Psoas muscle (tissue), 8 donors: Measurements from ENCODE around the gene MDM1. TPM values are rescaled to one million over a fixed set of nuclear protein-coding genes. Genes with fewer than 3 reads are reported as not detected.

ENCODE experiments used
- ATAC-seq, 4 donors: fragments of 200-7000 bp; cut with Tn5 transposase; one replicate each; pipeline ENCODE4 v1.9.1; 2020; ENCODE audit warnings: moderate library complexity in 3 of 4, mild to moderate bottlenecking in 2 of 4
- DNase-seq, 2 donors: peaks; one replicate each; pipeline ENCODE4 v3.0.0-alpha.2; 2020
- H3K27ac ChIP-seq: fragments of 200-600 bp; one replicate; pipeline ENCODE4 v1.8.0; 2022
- H3K27me3 ChIP-seq, 3 donors: fragments of 200-600 bp in 1 of 3; one replicate each; pipeline versions ENCODE4 v1.6.1 to v1.8.0; 2013 to 2022; ENCODE audit warnings: low read length in 2 of 3, mild to moderate bottlenecking in 2 of 3, moderate library complexity in 1 of 3; ENCODE audit not compliant: insufficient read depth in 3 of 3
- H3K36me3 ChIP-seq, 2 donors: fragments of 200-600 bp in 1 of 2; one replicate each; pipeline versions ENCODE4 v1.6.1 to v1.8.0; 2013 to 2022; ENCODE audit warnings: low read depth in 1 of 2, mild to moderate bottlenecking in 1 of 2, moderate library complexity in 1 of 2; ENCODE audit not compliant: insufficient read depth in 1 of 2
- H3K4me1 ChIP-seq: fragments of 200-600 bp; one replicate; pipeline ENCODE4 v1.8.0; 2022
- H3K4me3 ChIP-seq: fragments of 200-600 bp; one replicate; pipeline ENCODE4 v1.8.0; 2022; ENCODE audit warnings: mild to moderate bottlenecking
- H3K9me3 ChIP-seq: fragments of 200-600 bp; one replicate; pipeline ENCODE4 v1.8.0; 2022
- CTCF ChIP-seq: fragments of 200-600 bp; IDR thresholded peaks from one replicate; pipeline ENCODE4 v1.8.0; 2022; ENCODE audit warnings: antibody characterized with exemption
- WGBS, 3 donors: extraction: QIAGEN DNeasy Blood & Tissue Kit; methylation state at CpG; one replicate each; pipeline versions ENCODE4 v1.1.6 to v1.1.7; 2013; 5-methylcytosine and 5-hydroxymethylcytosine counted together
- intact Hi-C, 2 donors: fragments of 100-400 bp; cut with DNase I; formaldehyde crosslinking; loops; one replicate each; pipeline versions ENCODE4 v1.11.0 to v1.14.2; 2022
- polyA plus RNA-seq, 3 donors: library from polyadenylated mRNA; stranded (reverse); fragments of 200-250 nt; gene quantifications; one replicate each; pipeline ENCODE4 v1.2.3, GENCODE V29; 2013
- total RNA-seq, 4 donors: library from RNA; stranded (reverse); fragmentation: NEBNext Ultra II Directional in 2 of 4; extraction: Animal tissue kit (Norgen Biotek cat#: 25700) in 2 of 4; gene quantifications; one replicate each; pipeline versions ENCODE4 v1.2.1 to v1.2.4, GENCODE V29; 2021 to 2023
- donor health status: healthy with polysubstance abuse.
- donor health status: DM: no; HTN: no; CAD: no; lungs with moderate emphysema.
- donor health status: Bipolar disorder and iron deficiency.
- donor health status: healthy.
- donor health status: DM: yes; HTN: yes; CAD: no.
- donor health status: DM: no; HTN: no; CAD: no.
- donor health status: DM: no; HTN: no; CAD: no.
- donor health status: DM: yes; HTN: yes; CAD: no.

The MDM1 gene
- total and polyA plus RNA-seq, 7 donors: 1.7 to 9.8 (median 3.5) TPM

- intact Hi-C loops: no loop called here
- Histone ChIP-seq H3K36me3 (no peaks in the 10 kb centered on the region), H3K9me3 (no peaks in the 10 kb centered on the region), H3K4me1 (peaks cover 5% of the 10 kb centered on the region), H3K4me3 (peak overlapping the region; percentile 83), H3K27me3 (no peaks in the 10 kb centered on the region), H3K27ac (peak overlapping the region; percentile 44)
- DNase-seq (no peak), ATAC-seq (no peak)
- no peak for TF ChIP-seq CTCF
- 46 to 53% (median 49%) methylated on average over 18 of the region's 18 CpGs for WGBS, 3 donors
Measured at GRCh38 chr12:68332728-68333630, 817 bp upstream of the MDM1 start.

- ATAC-seq: no peak
- H3K27ac ChIP-seq: no peak overlapping the region
- peaks cover 0 to 10% of the 10 kb centered on the region in 2 donors for H3K36me3 ChIP-seq
- no peak for TF ChIP-seq CTCF
- H3K27me3 ChIP-seq: no peaks in the 10 kb centered on the region
- H3K4me1 ChIP-seq: peaks cover 5% of the 10 kb centered on the region
- DNase-seq: no peak
- peak overlapping the region; percentile 83 for H3K4me3 ChIP-seq
- intact Hi-C loops: no loop called here
- WGBS, 3 donors: 32 to 36% (median 34%) methylated on average over 9 of the region's 9 CpGs
- no peaks in the 10 kb centered on the region for H3K9me3 ChIP-seq
Measured at GRCh38 chr12:68331500-68331868, 678 bp downstream of the MDM1 start.

GRCh38 chr12:68327896-68328295 lies 4.3 kb downstream of the MDM1 start:
- H3K36me3 ChIP-seq: peaks cover 0 to 23% of the 10 kb centered on the region in 2 donors
- no peaks in the 10 kb centered on the region for H3K27me3 ChIP-seq
- DNase-seq: no peak
- WGBS, 3 donors: 86 to 87% (median 86%) methylated on average over 3 of the region's 3 CpGs
- intact Hi-C loops: no loop called here
- H3K9me3 ChIP-seq: no peaks in the 10 kb centered on the region
- TF ChIP-seq CTCF: no peak
- no peak for ATAC-seq
- no peak overlapping the region for H3K4me3 ChIP-seq
- H3K27ac ChIP-seq: no peak overlapping the region
- H3K4me1 ChIP-seq: peaks cover 5% of the 10 kb centered on the region

GRCh38 chr12:68326716-68327115 lies 5.4 kb downstream of the MDM1 start:
- peaks cover 0 to 27% of the 10 kb centered on the region in 2 donors for H3K36me3 ChIP-seq
- intact Hi-C loops: no loop called here
- no peak for TF ChIP-seq CTCF
- no peak overlapping the region for H3K4me3 ChIP-seq
- no peak overlapping the region for H3K27ac ChIP-seq
- H3K9me3 ChIP-seq: no peaks in the 10 kb centered on the region
- peaks cover 9% of the 10 kb centered on the region for H3K4me1 ChIP-seq
- ATAC-seq (no peak), DNase-seq (no peak)
- no peaks in the 10 kb centered on the region for H3K27me3 ChIP-seq
- WGBS, 3 donors: 75 to 85% (median 81%) methylated on average over 3 of the region's 3 CpGs
